ENCODE measurements around the gene TIAM1. TPM values are rescaled to one million over a fixed set of nuclear protein-coding genes. Genes with fewer than 3 reads are reported as not detected.

Gene TIAM1
- total RNA-seq, 1 donor from 2014 or later = 16.7 TPM

DNA sequence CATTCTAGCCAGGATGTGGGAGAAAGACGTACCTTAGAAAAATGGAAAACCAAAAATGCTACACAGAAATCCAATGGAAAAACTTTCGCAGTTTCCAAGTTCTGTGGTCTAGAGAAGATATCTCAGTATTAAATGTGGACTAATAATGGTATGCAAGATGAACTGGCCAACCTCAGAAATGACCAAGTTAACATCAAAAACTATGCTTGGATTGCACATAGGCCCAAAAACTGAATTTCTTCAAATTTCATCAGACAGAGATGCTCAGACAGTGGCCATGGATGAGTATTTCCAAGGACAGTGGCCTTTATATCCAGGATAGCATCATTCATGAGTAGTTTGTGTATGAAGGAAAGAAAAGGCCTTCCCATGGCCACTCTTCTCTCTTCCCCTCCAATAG, 132.2 kb downstream of the TIAM1 start:
- H3K9me3 Mint-ChIP-seq (ENCODE audit: unreplicated experiment) = no peaks in the 10 kb centered on the region
- TF ChIP-seq, protein P1, sequence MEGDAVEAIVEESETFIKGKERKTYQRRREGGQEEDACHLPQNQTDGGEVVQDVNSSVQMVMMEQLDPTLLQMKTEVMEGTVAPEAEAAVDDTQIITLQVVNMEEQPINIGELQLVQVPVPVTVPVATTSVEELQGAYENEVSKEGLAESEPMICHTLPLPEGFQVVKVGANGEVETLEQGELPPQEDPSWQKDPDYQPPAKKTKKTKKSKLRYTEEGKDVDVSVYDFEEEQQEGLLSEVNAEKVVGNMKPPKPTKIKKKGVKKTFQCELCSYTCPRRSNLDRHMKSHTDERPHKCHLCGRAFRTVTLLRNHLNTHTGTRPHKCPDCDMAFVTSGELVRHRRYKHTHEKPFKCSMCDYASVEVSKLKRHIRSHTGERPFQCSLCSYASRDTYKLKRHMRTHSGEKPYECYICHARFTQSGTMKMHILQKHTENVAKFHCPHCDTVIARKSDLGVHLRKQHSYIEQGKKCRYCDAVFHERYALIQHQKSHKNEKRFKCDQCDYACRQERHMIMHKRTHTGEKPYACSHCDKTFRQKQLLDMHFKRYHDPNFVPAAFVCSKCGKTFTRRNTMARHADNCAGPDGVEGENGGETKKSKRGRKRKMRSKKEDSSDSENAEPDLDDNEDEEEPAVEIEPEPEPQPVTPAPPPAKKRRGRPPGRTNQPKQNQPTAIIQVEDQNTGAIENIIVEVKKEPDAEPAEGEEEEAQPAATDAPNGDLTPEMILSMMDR (IDR thresholded peaks at IDR 0.05) = no peak
- H3K27ac Mint-ChIP-seq (ENCODE audit: unreplicated experiment) = no peak overlapping the region
- DNase-seq (ENCODE audit: extremely low spot score, unreplicated experiment) = no peak
- no peaks in the 10 kb centered on the region for H3K4me1 Mint-ChIP-seq (ENCODE audit: unreplicated experiment)
- H3K27me3 Mint-ChIP-seq (ENCODE audit: unreplicated experiment) = no peaks in the 10 kb centered on the region
- no peak overlapping the region for H3K4me3 Mint-ChIP-seq (ENCODE audit: unreplicated experiment)
- peaks cover 3% of the 10 kb centered on the region for H3K36me3 Mint-ChIP-seq (ENCODE audit: unreplicated experiment)

GRCh38 chr21:31205412-31205811, 138.6 kb downstream of the TIAM1 start:
- H3K27me3 Mint-ChIP-seq (ENCODE audit: unreplicated experiment) = no peaks in the 10 kb centered on the region
- DNase-seq (ENCODE audit: extremely low spot score, unreplicated experiment) = no peak
- peaks cover 38% of the 10 kb centered on the region for H3K4me1 Mint-ChIP-seq (ENCODE audit: unreplicated experiment)
- no peak overlapping the region for H3K27ac Mint-ChIP-seq (ENCODE audit: unreplicated experiment)
- no peak overlapping the region for H3K4me3 Mint-ChIP-seq (ENCODE audit: unreplicated experiment)
- H3K9me3 Mint-ChIP-seq (ENCODE audit: unreplicated experiment) = no peaks in the 10 kb centered on the region
- H3K36me3 Mint-ChIP-seq (ENCODE audit: unreplicated experiment) = peaks cover 3% of the 10 kb centered on the region
- TF ChIP-seq, protein P1 (IDR thresholded peaks at IDR 0.05) = no peak

- Mint-ChIP-seq H3K4me1 (ENCODE audit: unreplicated experiment) (peaks cover 38% of the 10 kb centered on the region), H3K27ac (ENCODE audit: unreplicated experiment) (no peak overlapping the region), H3K27me3 (ENCODE audit: unreplicated experiment) (no peaks in the 10 kb centered on the region), H3K4me3 (ENCODE audit: unreplicated experiment) (no peak overlapping the region), H3K36me3 (ENCODE audit: unreplicated experiment) (peaks cover 3% of the 10 kb centered on the region), H3K9me3 (ENCODE audit: unreplicated experiment) (no peaks in the 10 kb centered on the region)
- TF ChIP-seq, protein P1 (IDR thresholded peaks at IDR 0.05) = no peak
- no peak for DNase-seq (ENCODE audit: extremely low spot score, unreplicated experiment)
These were observed 139.3 kb downstream of the TIAM1 start for GRCh38 chr21:31204801-31205200.

GRCh38 chr21:31203431-31204054, 140.5 kb downstream of the TIAM1 start:
- Mint-ChIP-seq H3K27me3 (ENCODE audit: unreplicated experiment) (no peaks in the 10 kb centered on the region), H3K4me1 (ENCODE audit: unreplicated experiment) (peaks cover 38% of the 10 kb centered on the region), H3K36me3 (ENCODE audit: unreplicated experiment) (no peaks in the 10 kb centered on the region), H3K4me3 (ENCODE audit: unreplicated experiment) (no peak overlapping the region), H3K9me3 (ENCODE audit: unreplicated experiment) (no peaks in the 10 kb centered on the region), H3K27ac (ENCODE audit: unreplicated experiment) (peak overlapping the region; percentile 82)
- TF ChIP-seq, protein P1 (IDR thresholded peaks at IDR 0.05) = no peak
- DNase-seq (ENCODE audit: extremely low spot score, unreplicated experiment) = no peak

DNA sequence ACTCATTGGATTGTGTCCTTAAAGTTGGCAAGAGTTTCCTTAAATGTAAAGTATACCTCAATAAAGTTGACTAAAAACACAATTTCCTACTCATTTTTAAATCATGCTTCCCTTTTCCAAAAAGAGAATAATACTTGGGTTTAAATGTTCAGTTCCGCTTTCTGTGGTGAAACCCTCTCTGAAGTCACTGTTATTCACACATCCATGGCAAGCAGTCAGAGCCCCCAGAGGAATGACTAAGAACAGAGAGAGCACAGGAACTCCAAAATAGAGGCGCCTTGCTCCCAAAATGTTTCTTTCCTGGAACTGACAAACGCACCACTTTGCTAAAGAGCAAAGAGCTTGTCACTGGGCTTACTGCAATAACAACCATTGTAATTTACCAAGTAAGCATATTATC, 142.5 kb downstream of the TIAM1 start:
- TF ChIP-seq, protein P1 (IDR thresholded peaks at IDR 0.05) = no peak
- DNase-seq (ENCODE audit: extremely low spot score, unreplicated experiment) = no peak
- Mint-ChIP-seq H3K27ac (ENCODE audit: unreplicated experiment) (peak overlapping the region; percentile 18), H3K4me1 (ENCODE audit: unreplicated experiment) (peaks cover 38% of the 10 kb centered on the region), H3K4me3 (ENCODE audit: unreplicated experiment) (no peak overlapping the region), H3K36me3 (ENCODE audit: unreplicated experiment) (peaks cover 1% of the 10 kb centered on the region), H3K27me3 (ENCODE audit: unreplicated experiment) (no peaks in the 10 kb centered on the region), H3K9me3 (ENCODE audit: unreplicated experiment) (no peaks in the 10 kb centered on the region)
